Epithelial cell of esophagus (primary cell): Measurements from ENCODE around the gene TAL1.

Source experiments
- DNase-seq: peaks from one replicate; pipeline ENCODE4 v3.0.0; 2010; ENCODE audit warnings: low read depth
- H3K4me3 ChIP-seq: 2 replicates; pipeline ENCODE4 v1.5.1; 2011; ENCODE audit warnings: mild to moderate bottlenecking, low read length, control low read depth
- TF ChIP-seq, protein P1 (sequence below): IDR thresholded peaks from 2 replicates; pipeline ENCODE4 v1.5.1; 2011; ENCODE audit warnings: low read depth, mild to moderate bottlenecking, low read length, control low read depth, inconsistent platforms; ENCODE audit not compliant: insufficient read depth; ENCODE audit errors: missing control alignments

Gene TAL1

DNA sequence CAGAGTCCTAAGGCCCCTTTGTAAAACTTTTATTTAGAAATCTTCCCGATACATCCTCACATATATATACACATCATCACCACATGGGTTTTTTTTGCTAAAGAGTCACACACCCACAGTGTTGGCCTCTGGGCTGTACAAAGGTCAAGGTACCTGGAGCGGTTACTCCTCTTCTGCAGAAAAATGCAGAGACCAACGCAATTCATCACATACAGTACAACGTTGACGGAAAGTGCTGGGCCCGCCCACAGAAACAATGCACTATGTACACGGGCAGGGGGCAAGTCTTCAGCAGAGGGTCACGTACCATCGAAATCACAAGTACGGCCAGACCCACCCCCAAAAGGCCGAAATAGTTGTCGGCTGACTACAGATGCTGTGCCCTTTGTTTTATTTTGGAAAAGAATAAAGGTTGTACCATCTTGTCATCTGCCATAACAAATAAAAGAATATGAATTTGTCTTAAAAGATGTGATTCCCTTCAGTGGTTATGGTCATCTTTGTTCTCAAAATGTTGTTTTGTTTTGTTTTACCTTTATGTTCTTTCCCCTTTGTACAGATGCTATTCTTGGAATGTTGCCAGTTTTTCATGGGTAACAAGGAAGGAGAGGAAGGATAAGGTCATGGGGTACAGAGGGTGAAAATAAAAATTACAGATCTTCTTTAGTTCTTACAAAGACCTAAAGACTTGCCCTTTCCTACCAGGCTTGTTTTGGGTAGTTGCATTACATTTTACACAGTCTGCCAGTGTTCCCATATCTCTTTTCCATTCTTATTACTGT is 15.6 kb downstream of the TAL1 start:
- DNase-seq, result no peak
- H3K4me3 ChIP-seq, result no peak overlapping the region
- TF ChIP-seq, protein P1, sequence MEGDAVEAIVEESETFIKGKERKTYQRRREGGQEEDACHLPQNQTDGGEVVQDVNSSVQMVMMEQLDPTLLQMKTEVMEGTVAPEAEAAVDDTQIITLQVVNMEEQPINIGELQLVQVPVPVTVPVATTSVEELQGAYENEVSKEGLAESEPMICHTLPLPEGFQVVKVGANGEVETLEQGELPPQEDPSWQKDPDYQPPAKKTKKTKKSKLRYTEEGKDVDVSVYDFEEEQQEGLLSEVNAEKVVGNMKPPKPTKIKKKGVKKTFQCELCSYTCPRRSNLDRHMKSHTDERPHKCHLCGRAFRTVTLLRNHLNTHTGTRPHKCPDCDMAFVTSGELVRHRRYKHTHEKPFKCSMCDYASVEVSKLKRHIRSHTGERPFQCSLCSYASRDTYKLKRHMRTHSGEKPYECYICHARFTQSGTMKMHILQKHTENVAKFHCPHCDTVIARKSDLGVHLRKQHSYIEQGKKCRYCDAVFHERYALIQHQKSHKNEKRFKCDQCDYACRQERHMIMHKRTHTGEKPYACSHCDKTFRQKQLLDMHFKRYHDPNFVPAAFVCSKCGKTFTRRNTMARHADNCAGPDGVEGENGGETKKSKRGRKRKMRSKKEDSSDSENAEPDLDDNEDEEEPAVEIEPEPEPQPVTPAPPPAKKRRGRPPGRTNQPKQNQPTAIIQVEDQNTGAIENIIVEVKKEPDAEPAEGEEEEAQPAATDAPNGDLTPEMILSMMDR, result no peak

DNA sequence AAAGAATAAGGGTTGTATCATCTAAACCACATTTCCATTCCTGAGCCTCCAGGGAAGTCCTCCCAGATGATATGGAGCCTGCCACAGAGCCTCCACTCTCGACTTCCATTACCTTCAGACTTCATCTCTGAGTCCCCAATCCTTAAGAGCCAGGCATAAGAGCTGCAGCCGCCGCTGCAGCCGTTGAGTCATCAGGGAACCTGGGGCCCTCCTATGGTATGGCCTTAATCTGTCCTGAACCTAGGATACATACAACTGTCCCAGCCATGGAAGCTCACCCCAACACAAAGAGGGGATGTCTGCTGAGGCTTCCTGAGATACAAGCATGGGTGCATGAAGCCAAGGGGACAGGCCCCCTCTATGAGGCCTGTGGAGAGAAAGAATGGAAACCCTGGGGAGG is 16.3 kb downstream of the TAL1 start:
- H3K4me3 ChIP-seq, result no peak overlapping the region
- TF ChIP-seq, protein P1, result no peak
- DNase-seq, result no peak

DNA sequence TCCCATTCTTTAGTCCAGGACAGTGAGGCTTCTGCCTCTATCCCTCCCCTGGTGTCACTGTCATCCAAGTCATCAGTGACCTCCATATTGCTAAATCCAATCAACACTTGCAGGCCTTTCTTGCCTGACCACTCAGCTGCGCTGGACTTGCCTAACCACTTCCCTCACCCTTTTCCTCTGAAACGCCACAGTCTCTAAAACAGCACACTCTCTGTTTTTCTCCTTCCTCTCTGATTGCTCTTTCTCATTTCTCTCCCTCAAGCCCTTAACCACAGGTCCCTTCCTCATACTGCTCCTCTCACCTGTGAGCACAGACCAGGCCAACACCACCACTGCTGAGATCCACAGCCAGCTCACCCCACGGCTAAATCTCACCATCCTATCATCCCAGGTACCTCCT is 17.5 kb downstream of the TAL1 start:
- TF ChIP-seq, protein P1, result no peak
- no peak overlapping the region for H3K4me3 ChIP-seq
- no peak for DNase-seq

DNA sequence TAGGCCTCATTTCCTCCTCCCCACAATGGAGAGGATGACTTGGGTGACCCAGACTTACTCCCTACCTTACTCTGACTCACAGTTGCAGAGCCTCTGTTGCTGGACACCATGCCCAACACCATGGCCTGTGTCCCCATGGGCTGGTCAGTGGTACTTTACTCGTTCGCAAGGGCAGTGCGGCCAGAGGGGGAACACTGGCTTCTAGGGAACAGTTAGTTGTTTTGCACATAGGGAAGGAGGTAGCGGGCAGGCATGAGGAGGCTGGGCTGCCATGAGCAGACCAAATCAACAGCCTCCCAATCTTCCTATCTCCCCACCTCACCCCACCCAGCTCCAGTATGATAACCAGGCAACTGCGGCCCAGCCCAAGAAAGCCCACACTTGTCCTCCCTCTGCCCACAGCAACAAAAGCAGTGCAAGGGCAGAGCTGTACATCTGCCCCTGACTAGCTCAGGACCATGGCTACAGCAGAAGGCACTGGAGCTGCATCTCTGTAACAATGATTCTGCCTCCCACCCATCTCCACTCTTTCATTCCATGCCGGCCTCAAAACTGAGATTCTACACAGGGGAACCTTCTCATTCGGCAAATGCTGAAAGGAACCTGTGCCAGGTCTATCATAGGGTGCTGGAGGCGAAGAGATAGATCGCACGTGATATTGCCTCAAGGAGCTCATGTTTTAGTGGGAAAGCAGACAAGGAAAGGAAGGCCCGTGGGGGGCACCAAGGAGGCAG is 18.6 kb downstream of the TAL1 start:
- no peak for DNase-seq
- TF ChIP-seq, protein P1, result no peak
- H3K4me3 ChIP-seq, result no peak overlapping the region

DNA sequence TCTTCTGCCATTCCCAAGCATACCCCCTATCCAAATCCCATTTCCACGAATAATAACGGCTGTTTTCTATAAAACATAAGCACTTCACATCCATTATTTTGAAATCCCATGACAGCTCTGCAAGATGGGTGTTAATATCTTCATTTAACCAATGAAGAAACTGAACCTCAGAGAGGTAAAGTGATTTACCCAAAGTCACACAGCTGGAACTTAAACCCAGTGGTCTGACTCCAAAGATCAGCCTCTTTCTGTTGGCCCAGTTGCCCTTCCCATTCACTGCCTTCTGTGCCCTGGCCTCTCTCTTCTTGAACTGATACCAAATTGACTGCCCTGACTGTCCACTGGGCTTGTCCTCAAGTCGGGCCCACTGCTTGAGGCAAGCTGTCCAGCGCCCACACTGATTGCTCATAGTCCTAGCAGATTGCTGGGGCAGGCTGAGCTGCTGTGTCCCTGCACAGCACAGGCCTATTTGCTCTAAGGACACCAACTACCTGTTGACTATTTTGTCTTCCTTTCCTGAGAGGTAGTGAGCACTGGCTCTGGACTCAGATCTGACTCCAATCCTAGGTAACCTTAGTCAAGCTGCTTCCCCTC is 19.3 kb downstream of the TAL1 start:
- TF ChIP-seq, protein P1, result no peak
- H3K4me3 ChIP-seq, result no peak overlapping the region

DNA sequence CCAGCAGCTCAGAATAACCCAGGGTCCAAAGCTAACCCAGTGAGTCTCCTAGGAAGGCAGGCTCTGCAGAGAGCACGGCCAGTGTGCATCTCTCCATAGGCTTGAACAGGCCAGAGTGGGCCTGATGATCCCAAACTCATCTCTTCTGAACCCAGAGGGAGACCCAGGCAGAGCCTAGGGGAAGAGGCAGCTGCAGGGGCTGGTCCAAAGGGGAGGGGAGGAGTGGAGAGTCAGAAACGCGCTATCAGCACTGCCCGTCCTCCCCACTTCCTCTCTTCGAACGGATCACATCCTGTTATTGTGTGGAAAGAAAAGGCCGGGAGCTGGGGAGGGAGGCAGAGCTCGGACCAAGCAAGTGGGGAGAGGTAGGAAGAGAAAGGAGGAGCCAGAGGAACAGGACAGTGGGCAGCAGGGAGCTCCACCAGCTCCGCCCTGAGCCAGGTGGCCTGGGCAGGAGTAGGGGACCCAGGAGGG is 20.2 kb downstream of the TAL1 start:
- no peak for DNase-seq
- no peak overlapping the region for H3K4me3 ChIP-seq
- TF ChIP-seq, protein P1, result no peak

More for the DNA sequence above, 19.3 kb downstream of the TAL1 start:
- DNase-seq, result no peak
